H1 (cell line): ENCODE results near the gene SLC9A5. TPM values are rescaled to one million over a fixed set of nuclear protein-coding genes. Genes with fewer than 3 reads are reported as not detected.

Experiments
- CTCF ChIA-PET: fragments of 300-600 bp; sonication (Branson Sonifier 250); formaldehyde crosslinking; loops from one replicate; lab custom pipeline; 2021; ENCODE audit not compliant: partially characterized antibody; lab: Charles Lee
- POLR2A ChIA-PET: fragments of 300-600 bp; sonication (Branson Sonifier 250); formaldehyde crosslinking; loops from one replicate; lab custom pipeline; 2021; ENCODE audit warnings: inconsistent platforms; ENCODE audit not compliant: partially characterized antibody; lab: Charles Lee
- DNase-seq, 2 experiments: peaks; one replicate each; pipeline versions ENCODE4 v3.0.0 to v3.0.0-alpha.2; 2010 to 2022; ENCODE audit warnings: low spot score in 2 of 2, low read depth in 1 of 2, mixed read lengths in 1 of 2
- FAIRE-seq: peaks from 2 replicates; lab custom pipeline; 2011; peaks lifted over from hg19 to GRCh38; lab: Jason Lieb, UNC
- H2AFZ ChIP-seq: 2 replicates; pipeline ENCODE4 v1.8.1; 2012; ENCODE audit warnings: low read length, inconsistent platforms
- H2AK5ac ChIP-seq: 2 replicates; pipeline ENCODE4 v1.6.1; 2013; ENCODE audit warnings: low read depth, low read length
- H2BK120ac ChIP-seq: replicated peaks from 2 replicates; pipeline ENCODE3; 2013; ENCODE audit warnings: low read depth, low read length, inconsistent platforms
- H2BK12ac ChIP-seq: 2 replicates; pipeline ENCODE4 v1.6.1; 2013; ENCODE audit warnings: low read depth, low read length
- H2BK15ac ChIP-seq: 2 replicates; pipeline ENCODE4 v1.6.1; 2013; ENCODE audit warnings: low read length
- H2BK20ac ChIP-seq: 2 replicates; pipeline ENCODE4 v1.6.1; 2013; ENCODE audit warnings: low read length
- H2BK5ac ChIP-seq: 2 replicates; pipeline ENCODE4 v1.6.1; 2013; ENCODE audit warnings: low read depth, low read length
- H3K14ac ChIP-seq: 2 replicates; pipeline ENCODE4 v1.6.1; 2013; ENCODE audit warnings: inconsistent platforms; ENCODE audit not compliant: insufficient read length
- H3K18ac ChIP-seq: 2 replicates; pipeline ENCODE4 v1.6.1; 2013; ENCODE audit warnings: low read length; ENCODE audit errors: extremely low read depth
- H3K23ac ChIP-seq: 2 replicates; pipeline ENCODE4 v1.6.1; 2013; ENCODE audit warnings: inconsistent platforms; ENCODE audit not compliant: insufficient read length
- H3K23me2 ChIP-seq: 2 replicates; pipeline ENCODE4 v1.6.1; 2013; ENCODE audit warnings: low read depth, low read length
- H3K27ac ChIP-seq: 2 replicates; pipeline ENCODE4 v1.6.1; 2011; ENCODE audit warnings: low read depth, low read length, inconsistent platforms
- H3K27me3 ChIP-seq, 4 experiments: replicated peaks in 1 of 4; 1 replicate in 1 of 4; 2 replicates in 3 of 4; pipeline versions ENCODE4 v1.6.1 to v1.8.1; 2011 to 2013; ENCODE audit warnings: low read length in 3 of 4, mild to moderate bottlenecking in 3 of 4, inconsistent platforms in 2 of 4, mixed read lengths in 2 of 4, moderate library complexity in 1 of 4; ENCODE audit not compliant: control insufficient read depth in 3 of 4, insufficient read depth in 3 of 4; ENCODE audit errors: extremely low read depth in 1 of 4
- H3K36me3 ChIP-seq, 4 experiments: 2 replicates each; pipeline versions ENCODE4 v1.6.1 to v1.8.1; 2011 to 2013; ENCODE audit warnings: mild to moderate bottlenecking in 4 of 4, low read length in 3 of 4, moderate library complexity in 2 of 4, control low read depth in 1 of 4, inconsistent platforms in 1 of 4; ENCODE audit not compliant: insufficient read depth in 4 of 4, control insufficient read depth in 2 of 4
- H3K4ac ChIP-seq: replicated peaks from 2 replicates; pipeline ENCODE3; 2013; ENCODE audit warnings: low read length, low read depth, mixed read lengths, inconsistent platforms; ENCODE audit not compliant: insufficient read length
- H3K4me1 ChIP-seq, 4 experiments: replicated peaks in 1 of 4; 1 replicate in 1 of 4; 2 replicates in 3 of 4; pipeline versions ENCODE4 v1.6.1 to v1.8.1; 2011 to 2013; ENCODE audit warnings: low read length in 3 of 4, inconsistent platforms in 2 of 4, mixed read lengths in 1 of 4; ENCODE audit not compliant: insufficient read depth in 4 of 4, control insufficient read depth in 3 of 4
- H3K4me2 ChIP-seq, 2 experiments: 2 replicates each; pipeline versions ENCODE4 v1.6.1 to v1.8.1; 2011 to 2013; ENCODE audit warnings: low read depth in 2 of 2, low read length in 2 of 2, control low read depth in 1 of 2, inconsistent platforms in 1 of 2, mild to moderate bottlenecking in 1 of 2; ENCODE audit not compliant: insufficient read depth in 1 of 2
- H3K4me3 ChIP-seq, 4 experiments: fragments of 200-600, 300-600 bp in 1 of 4; sonication (generic), shearing (Covaris generic), sonication (Bioruptor Twin) in 1 of 4; 2 replicates each; pipeline versions ENCODE4 v1.5.1 to v1.8.1; 2011 to 2016; ENCODE audit warnings: low read length in 4 of 4, low read depth in 3 of 4, control low read depth in 2 of 4, inconsistent platforms in 2 of 4, mild to moderate bottlenecking in 2 of 4, mixed read lengths in 1 of 4, moderate library complexity in 1 of 4; ENCODE audit not compliant: insufficient read depth in 2 of 4; ENCODE audit errors: extremely low read depth in 1 of 4
- H3K56ac ChIP-seq: replicated peaks from 2 replicates; pipeline ENCODE3; 2013; ENCODE audit warnings: low read depth, mild to moderate bottlenecking, mixed read lengths, low read length, inconsistent platforms; ENCODE audit not compliant: insufficient read length
- H3K79me1 ChIP-seq: 2 replicates; pipeline ENCODE4 v1.6.1; 2013; ENCODE audit warnings: low read depth, low read length, control low read depth
- H3K79me2 ChIP-seq, 2 experiments: 2 replicates each; pipeline versions ENCODE4 v1.6.1 to v1.8.1; 2012 to 2013; ENCODE audit warnings: low read length in 2 of 2, mild to moderate bottlenecking in 2 of 2, inconsistent platforms in 1 of 2; ENCODE audit not compliant: insufficient read depth in 2 of 2, control insufficient read depth in 1 of 2
- H3K9ac ChIP-seq, 4 experiments: replicated peaks in 1 of 4; 1 replicate in 1 of 4; 2 replicates in 3 of 4; pipeline versions ENCODE4 v1.6.1 to v1.8.1; 2011 to 2013; ENCODE audit warnings: low read depth in 3 of 4, low read length in 3 of 4, control low read depth in 2 of 4, mild to moderate bottlenecking in 2 of 4, moderate library complexity in 2 of 4, inconsistent platforms in 1 of 4; ENCODE audit errors: extremely low read depth in 1 of 4
- H3K9me3 ChIP-seq, 2 experiments: 2 replicates each; pipeline versions ENCODE4 v1.6.1 to v1.8.1; 2012 to 2013; ENCODE audit warnings: mild to moderate bottlenecking in 2 of 2, moderate library complexity in 2 of 2, control low read depth in 1 of 2, inconsistent platforms in 1 of 2, low read depth in 1 of 2, low read length in 1 of 2, mixed read lengths in 1 of 2; ENCODE audit not compliant: insufficient read depth in 2 of 2
- H4K20me1 ChIP-seq, 2 experiments: replicated peaks in 1 of 2; 2 replicates each; pipeline versions ENCODE3 to v1.8.1; 2011 to 2013; ENCODE audit warnings: inconsistent platforms in 2 of 2, low read length in 2 of 2, mild to moderate bottlenecking in 1 of 2; ENCODE audit not compliant: insufficient read depth in 2 of 2, control insufficient read depth in 1 of 2
- H4K5ac ChIP-seq: 2 replicates; pipeline ENCODE4 v1.6.1; 2013; ENCODE audit warnings: low read length, low read depth, mixed read lengths, inconsistent platforms; ENCODE audit not compliant: insufficient read length
- H4K8ac ChIP-seq: 2 replicates; pipeline ENCODE4 v1.8.0; 2013; ENCODE audit warnings: mild to moderate bottlenecking, moderate library complexity, low read length, inconsistent platforms; ENCODE audit not compliant: insufficient read depth; ENCODE audit errors: extremely low read depth
- H4K91ac ChIP-seq: replicated peaks from 2 replicates; pipeline ENCODE3; 2013; ENCODE audit warnings: low read length, mixed read lengths, inconsistent platforms; ENCODE audit not compliant: insufficient read length
- CBX5 ChIP-seq: fragments of 300-800, 300-1000 bp; sonication (generic); IDR thresholded peaks from 2 replicates; pipeline ENCODE4 v1.7.1; 2016; ENCODE audit warnings: antibody characterized with exemption, low read length, low read depth
- EZH2 ChIP-seq: fragments of 200-600 bp; sonication (generic); IDR thresholded peaks from 2 replicates; pipeline ENCODE4 v1.7.1; 2012; ENCODE audit warnings: low read depth, mild to moderate bottlenecking, moderate library complexity, low read length, inconsistent platforms; ENCODE audit not compliant: severe bottlenecking
- FOSL1 ChIP-seq: IDR thresholded peaks from 2 replicates; pipeline ENCODE4 v1.6.1; 2011; ENCODE audit warnings: mild to moderate bottlenecking, low read depth, low read length, moderate library complexity; ENCODE audit not compliant: insufficient read depth
- HDAC2 ChIP-seq, 2 experiments: fragments of 300-600 bp in 1 of 2; sonication (generic) in 1 of 2; IDR thresholded peaks; 2 replicates each; pipeline ENCODE4 v1.6.1; 2011 to 2012; ENCODE audit warnings: low read depth in 2 of 2, low read length in 2 of 2, mild to moderate bottlenecking in 2 of 2, moderate library complexity in 2 of 2, borderline replicate concordance in 1 of 2, inconsistent platforms in 1 of 2
- JUN ChIP-seq: IDR thresholded peaks from 2 replicates; pipeline ENCODE4 v1.6.1; 2011; ENCODE audit warnings: low read depth, mild to moderate bottlenecking, improper control_type of control experiment, low read length
- KDM4A ChIP-seq: IDR thresholded peaks from one replicate; pipeline ENCODE4 v1.7.1; 2012; ENCODE audit warnings: low read depth, mild to moderate bottlenecking, moderate library complexity, low read length, inconsistent platforms; ENCODE audit not compliant: severe bottlenecking
- NANOG ChIP-seq: IDR thresholded peaks from 2 replicates; pipeline ENCODE4 v1.6.1; 2011; ENCODE audit warnings: low read length, low read depth, mild to moderate bottlenecking, inconsistent platforms; ENCODE audit not compliant: insufficient read depth, poor library complexity, severe bottlenecking
- POLR2AphosphoS5 ChIP-seq: IDR thresholded peaks from 2 replicates; pipeline ENCODE4 v1.6.1; 2011; ENCODE audit warnings: low read depth, low read length
- RNF2 ChIP-seq: fragments of 200-900, 300-1000 bp; sonication (generic); IDR thresholded peaks from 2 replicates; pipeline ENCODE4 v1.7.1; 2016; ENCODE audit warnings: borderline replicate concordance, low read depth, mild to moderate bottlenecking, antibody characterized with exemption, low read length; ENCODE audit not compliant: poor library complexity, severe bottlenecking; ENCODE audit errors: missing control alignments
- SIRT6 ChIP-seq: IDR thresholded peaks from one replicate; pipeline ENCODE4 v1.7.1; 2012; ENCODE audit warnings: low read length, inconsistent platforms
- SUZ12 ChIP-seq: fragments of 200-600 bp; sonication (generic); IDR thresholded peaks from 2 replicates; pipeline ENCODE4 v1.6.1; 2012; ENCODE audit warnings: mild to moderate bottlenecking, inconsistent platforms, low read length, moderate library complexity, mixed read lengths
- TCF12 ChIP-seq: IDR thresholded peaks from 2 replicates; pipeline ENCODE4 v1.6.1; 2011; ENCODE audit warnings: low read depth, mild to moderate bottlenecking, low read length
- WGBS, 2 experiments: shearing (Covaris generic) in 1 of 2; methylation state at CpG; one replicate each; pipeline versions ENCODE4 v1.1.6 to v1.1.7; 2013 to 2015; ENCODE audit warnings: low lambda C conversion rate in 2 of 2, mixed read lengths in 2 of 2, inconsistent platforms in 1 of 2, low coverage in 1 of 2, missing lambda C conversion rate in 1 of 2; ENCODE audit not compliant: insufficient replicate concordance in 2 of 2, insufficient coverage in 1 of 2, insufficient read length in 1 of 2; ENCODE audit errors: extremely low coverage in 1 of 2, missing lambda C conversion rate in 1 of 2; 5-methylcytosine and 5-hydroxymethylcytosine counted together
- polyA plus RNA-seq, 7 experiments: library from polyadenylated mRNA; depleted of rRNA in 3 of 7; stranded (reverse) in 5 of 7; unstranded in 2 of 7; fragments of >200 nt in 5 of 7; fragments of 200-250 nt in 2 of 7; gene quantifications; 1 replicate in 5 of 7; 2 replicates in 1 of 7; 4 replicates in 1 of 7; pipeline versions ENCODE4 v1.2.1 to v1.2.3, GENCODE V29; 2011 to 2013; ENCODE audit warnings: missing spikeins in 2 of 7, mixed read lengths in 2 of 7
- total RNA-seq: library from RNA; stranded (reverse); fragmentation: NEBNext Ultra II Directional; extraction: Animal tissue kit (Norgen Biotek cat#: 25700); gene quantifications from 2 replicates; pipeline ENCODE4 v1.2.1, GENCODE V29; 2021

SLC9A5 gene
- total and polyA plus RNA-seq, 2 of the 8 experiments (the other 6 are each of a cell fraction or from before 2014, with no cell fraction given): 7.9 to 8.6 TPM

GRCh38 chr16:67301080-67301782 lies 52.5 kb downstream of the SLC9A5 start:
- POLR2A ChIA-PET: no interaction called here
- H3K56ac ChIP-seq: no peak overlapping the region
- TF ChIP-seq TCF12 (no peak), JUN (no peak), HDAC2 (IDR thresholded peaks at IDR 0.05; ENCODE audit: borderline replicate concordance in 1 of 2, low read depth in 2 of 2, low read length in 2 of 2) (no peak), POLR2AphosphoS5 (no peak), EZH2 (no peak), SIRT6 (no peak), KDM4A (no peak), FOSL1 (no peak), CBX5 (no peak), NANOG (no peak), SUZ12 (no peak), RNF2 (no peak)

More at GRCh38 chr16:67301080-67301782, 52.5 kb downstream of the SLC9A5 start:
- Histone ChIP-seq H4K91ac (no peak overlapping the region), H2AFZ (no peak overlapping the region), H2BK20ac (no peak overlapping the region), H3K9ac (no peak overlapping the region), H4K5ac (no peak overlapping the region), H3K36me3 (no peaks in the 10 kb centered on the region), H2AK5ac (no peak overlapping the region), H2BK15ac (no peak overlapping the region), H3K23ac (no peak overlapping the region), H3K18ac (no peak overlapping the region), H3K27ac (no peak overlapping the region), H3K4me2 (no peak overlapping the region), H3K27me3 (peaks cover 0 to 5% (median 0%) of the 10 kb centered on the region in 4 experiments; a peak in 3 of 7 replicates), H2BK120ac (no peak overlapping the region), H2BK5ac (no peak overlapping the region), H2BK12ac (no peak overlapping the region), H3K9me3 (no peaks in the 10 kb centered on the region; a peak in 1 of 4 replicates), H4K8ac (no peak overlapping the region; the same call in 1 of the 2 replicates), H3K79me2 (no peaks in the 10 kb centered on the region), H3K4ac (no peak overlapping the region), H3K4me1 (no peaks in the 10 kb centered on the region), H4K20me1 (no peaks in the 10 kb centered on the region), H3K14ac (no peak overlapping the region), H3K4me3 (no peak overlapping the region), H3K79me1 (no peaks in the 10 kb centered on the region), H3K23me2 (no peaks in the 10 kb centered on the region)
- FAIRE-seq: no peak
- WGBS, 2 experiments: 87% methylated on average over 10 of the region's 11 CpGs; no CpG with 5 or more reads in 1 of the 2 experiments
- DNase-seq: no peak
- CTCF ChIA-PET: interaction anchor here (1.3 to 11.3 kb wide), 2 partner anchors 13 to 16 kb away, joined by 3 to 93 read pairs; no protein-coding TSS in a partner anchor
